ENCODE results near the gene SNCG.
"Not testable (repeated sequence)": the region's sequence is repeated elsewhere in the genome, so short reads cannot be mapped to it uniquely, and the experiment has no call there.

The SNCG gene

DNA sequence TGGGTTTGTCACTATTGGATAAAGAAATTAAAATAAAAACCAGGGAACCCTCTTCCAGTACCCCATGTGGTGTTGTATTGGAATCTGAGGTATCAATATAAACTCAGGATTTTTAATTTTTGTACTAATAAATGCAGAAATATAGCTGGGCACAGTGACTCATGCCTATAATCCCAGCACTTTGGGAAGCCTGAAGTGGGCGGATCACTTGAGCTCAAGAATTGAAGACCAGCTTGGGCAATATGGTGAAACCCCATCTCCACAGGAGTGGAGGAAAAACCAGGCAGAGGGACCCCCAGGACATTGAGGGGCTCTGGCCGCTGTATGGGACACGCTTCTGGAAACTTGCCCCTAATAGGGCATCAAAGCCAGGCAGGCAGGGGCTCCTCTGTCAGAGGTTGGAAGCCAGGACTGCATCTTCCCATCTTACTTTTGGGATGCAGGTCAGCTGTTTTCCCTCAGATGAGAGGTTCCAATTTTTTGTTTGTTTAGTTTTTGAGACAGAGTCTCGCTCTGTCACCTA is 21.0 kb downstream of the SNCG start:
- no peak for DNase-seq

DNA sequence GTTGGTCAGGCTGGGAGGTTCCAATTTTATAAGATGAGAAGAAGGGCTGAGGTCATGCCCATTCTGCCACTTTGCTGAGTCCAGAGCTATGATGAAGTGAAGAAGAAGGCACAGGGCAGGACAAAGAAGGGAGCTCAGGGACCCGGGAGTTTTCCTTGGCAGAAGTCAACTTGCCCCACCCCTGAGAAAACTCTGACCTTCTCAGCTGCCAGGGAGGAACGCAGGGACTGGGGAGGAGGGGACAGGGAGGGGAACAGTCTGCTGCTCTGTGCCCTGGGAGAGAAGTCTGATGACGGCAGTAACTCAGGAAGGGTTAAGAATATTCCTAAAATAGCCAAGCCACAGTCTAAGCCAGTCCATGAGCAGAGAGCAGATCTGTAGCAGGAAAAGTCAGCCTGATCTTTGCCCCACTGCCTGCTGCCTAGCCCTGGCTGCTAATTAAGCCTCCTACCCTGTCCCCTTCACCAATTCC is 21.6 kb downstream of the SNCG start:
- no peak for DNase-seq

DNA sequence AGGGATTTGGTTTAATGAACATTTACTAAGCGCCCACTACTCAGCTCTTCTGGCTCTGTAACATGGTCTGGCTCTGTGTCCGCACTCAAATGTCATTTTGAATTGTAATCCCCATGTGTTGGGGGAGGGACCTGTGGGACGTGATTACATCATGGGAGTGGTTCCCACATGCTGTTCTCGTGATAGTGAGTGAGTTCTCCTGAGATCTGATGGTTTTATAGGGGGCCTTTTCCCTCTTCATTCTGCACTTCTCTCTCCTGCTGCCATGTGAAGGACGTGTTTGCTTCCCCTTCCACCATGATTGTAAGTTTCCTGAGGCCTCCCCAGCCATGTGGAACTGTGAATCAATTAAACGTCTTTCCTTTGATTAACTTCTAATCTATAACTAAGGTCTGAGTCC is 22.6 kb downstream of the SNCG start:
- DNase-seq = not testable (repeated sequence)

DNA sequence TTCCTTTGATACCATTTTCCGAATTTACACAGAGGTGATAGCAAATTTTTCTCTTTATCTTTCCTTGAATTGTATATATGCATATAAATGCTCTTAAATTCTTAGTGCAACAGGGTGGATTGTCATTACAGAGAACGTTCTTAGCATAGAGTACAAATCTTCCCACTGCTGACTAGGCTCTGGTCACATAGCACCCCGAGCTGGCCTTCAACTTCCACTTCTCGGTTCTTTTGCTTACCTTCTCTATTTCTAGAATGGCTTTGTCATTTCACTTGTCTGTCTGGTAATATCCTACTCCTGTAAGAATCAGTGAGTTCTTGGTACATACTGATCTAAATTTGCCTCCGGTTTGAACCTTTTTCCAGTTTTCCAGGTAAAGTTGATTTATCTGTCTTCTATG is 23.3 kb downstream of the SNCG start:
- no peak for DNase-seq

DNA sequence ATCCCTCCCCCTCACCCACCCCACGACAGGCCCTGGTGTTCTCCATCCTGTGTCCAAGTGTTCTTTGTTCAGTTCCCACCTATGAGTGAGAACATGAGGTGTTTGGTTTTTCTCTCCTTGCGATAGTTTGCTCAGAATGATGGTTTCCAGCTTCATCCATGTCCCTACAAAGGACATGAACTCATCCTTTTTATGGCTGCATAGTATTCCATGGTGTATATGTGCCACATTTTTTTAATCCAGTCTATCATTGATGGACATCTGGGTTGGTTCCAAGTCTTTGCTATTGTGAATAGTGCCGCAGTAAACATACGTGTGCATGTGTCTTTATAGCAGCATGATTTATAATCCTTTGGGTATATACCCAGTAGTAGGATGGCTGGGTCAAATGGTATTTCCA is 26.1 kb downstream of the SNCG start:
- not testable (repeated sequence) for DNase-seq

DNA sequence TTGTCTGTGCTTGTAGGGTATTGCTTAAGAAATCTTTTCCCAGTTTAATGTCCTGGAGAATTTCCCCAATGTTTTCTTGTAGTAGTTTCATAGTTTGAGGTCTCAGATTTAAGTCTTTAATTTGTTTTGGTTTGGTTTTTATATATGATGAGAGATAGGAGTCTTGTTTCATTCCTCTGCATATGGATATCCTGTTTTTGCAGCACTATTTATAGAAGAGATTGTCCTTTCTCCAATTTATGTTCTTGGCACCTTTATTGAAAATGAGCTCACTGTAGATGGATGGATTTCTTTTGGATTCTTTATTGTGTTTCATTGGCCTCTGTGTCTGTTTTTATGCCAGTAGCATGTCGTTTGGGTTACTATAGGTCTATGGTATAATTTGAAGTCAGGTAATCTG is 30.1 kb downstream of the SNCG start:
- DNase-seq = no peak

DNA sequence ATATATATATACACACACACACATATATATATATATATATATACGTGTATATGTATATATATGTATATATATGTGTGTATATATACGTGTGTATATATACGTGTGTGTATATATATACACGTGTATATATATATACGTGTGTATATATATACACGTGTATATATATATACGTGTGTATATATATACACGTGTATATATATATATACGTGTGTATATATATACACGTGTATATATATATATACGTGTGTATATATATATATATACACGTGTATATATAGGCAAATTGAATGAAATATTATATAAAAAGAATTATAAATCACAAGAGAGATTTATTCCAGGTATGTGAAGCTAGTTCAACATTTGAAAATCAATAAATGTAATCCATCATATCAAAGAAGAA is 33.0 kb downstream of the SNCG start:
- DNase-seq = not testable (repeated sequence)

DNA sequence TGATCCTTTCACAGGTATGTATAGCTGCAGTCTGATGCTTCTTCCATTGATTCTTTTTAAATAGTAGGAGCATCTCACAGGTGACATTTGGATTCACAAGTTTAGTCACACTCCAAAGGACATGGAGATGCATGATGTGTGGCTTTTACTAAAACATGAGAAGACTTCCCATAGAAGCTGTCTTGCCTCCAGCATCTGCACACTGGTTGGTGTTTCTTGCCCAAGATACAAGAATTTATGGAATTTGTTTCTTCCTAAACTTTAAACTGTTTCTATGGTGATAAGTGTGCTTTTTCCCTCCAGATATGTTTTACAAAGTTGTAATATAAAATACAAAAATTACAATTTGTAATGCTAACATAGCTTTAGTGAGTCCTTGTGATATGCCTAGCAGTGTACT is 34.1 kb downstream of the SNCG start:
- DNase-seq = no peak

DNA sequence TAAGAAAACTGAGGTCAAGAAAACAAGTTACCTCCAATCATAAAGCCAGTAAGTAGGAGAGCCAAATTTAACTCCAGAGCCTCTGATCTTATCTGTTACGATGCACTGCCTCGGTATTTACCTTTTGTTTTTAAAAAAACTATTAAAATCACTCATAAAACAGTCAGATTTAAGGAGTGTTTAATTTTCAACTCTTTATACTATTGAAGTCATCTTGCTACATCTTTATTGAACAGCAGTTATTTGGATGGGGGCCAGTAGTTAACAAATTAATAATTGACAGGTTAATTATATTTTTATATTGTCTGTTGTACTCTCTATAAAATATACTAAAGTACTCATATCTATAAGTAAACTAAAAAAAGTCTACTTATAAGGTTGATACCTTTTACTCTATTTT is 34.5 kb downstream of the SNCG start:
- no peak for DNase-seq

DNA sequence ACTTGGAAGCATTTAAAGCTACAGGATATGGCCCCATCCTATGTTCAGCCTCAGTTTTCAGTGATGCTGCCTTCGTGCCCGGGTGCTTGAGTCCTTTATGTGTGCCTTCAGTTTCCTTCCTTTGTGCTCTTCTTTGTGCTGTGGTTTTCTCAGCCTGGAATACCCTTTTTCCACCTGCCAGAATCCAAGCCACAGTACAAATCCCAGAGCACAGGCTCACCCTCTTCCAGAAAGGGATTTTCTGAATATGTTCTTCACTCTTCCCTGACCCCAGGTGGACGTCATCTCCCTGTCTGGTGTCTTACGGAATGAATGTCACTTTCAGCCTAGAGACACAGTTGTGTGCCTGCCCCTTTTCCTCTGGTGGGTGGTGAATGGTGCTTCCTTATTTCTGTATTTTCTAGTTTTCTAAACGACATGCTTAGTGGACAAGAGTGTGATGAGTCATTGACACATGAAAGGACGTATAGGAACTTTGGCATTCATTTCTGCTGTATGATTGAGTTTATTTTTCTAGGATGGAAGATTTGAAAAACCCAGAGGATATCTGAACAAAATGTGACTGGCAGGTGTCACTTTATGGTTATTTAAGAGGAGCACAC is 41.5 kb downstream of the SNCG start:
- peak; percentile 74 for DNase-seq

DNA sequence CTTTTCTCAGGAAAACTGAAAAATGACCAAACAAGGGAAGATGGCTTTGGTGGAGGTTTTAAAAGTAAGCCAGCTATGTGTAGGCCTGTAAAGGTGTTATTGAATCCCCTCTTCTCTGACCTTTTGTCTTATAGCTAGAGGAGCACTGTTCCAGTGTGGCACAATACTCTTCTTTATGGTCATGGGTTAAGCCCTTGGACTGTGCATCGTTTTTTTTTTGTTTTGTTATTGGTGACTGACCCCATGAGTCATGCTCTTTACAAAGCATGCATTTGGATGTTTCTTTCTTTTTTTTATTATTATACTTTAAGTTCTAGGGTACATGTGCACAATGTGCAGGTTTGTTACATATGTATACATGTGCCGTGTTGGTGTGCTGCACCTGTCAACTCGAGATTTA is 42.1 kb downstream of the SNCG start:
- DNase-seq = no peak

DNA sequence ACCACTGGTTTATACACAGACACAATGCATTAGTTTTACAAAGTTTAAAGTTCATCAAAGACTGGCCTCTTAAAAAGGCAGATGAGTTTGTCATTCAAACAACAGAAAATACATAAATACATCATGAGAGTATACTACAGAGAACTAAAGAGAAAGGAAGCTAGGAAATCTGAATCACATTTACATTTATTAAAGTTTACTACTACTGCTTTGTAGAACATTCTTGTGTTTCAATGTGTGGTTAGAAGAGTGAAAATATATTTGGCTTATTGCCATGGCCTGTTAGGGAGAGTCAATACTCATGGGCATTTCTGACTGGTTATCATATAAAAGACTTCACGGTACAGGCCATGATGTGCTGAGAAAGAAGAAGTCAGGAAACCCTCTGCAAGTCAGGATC is 48.7 kb downstream of the SNCG start:
- DNase-seq = not testable (repeated sequence)

DNA sequence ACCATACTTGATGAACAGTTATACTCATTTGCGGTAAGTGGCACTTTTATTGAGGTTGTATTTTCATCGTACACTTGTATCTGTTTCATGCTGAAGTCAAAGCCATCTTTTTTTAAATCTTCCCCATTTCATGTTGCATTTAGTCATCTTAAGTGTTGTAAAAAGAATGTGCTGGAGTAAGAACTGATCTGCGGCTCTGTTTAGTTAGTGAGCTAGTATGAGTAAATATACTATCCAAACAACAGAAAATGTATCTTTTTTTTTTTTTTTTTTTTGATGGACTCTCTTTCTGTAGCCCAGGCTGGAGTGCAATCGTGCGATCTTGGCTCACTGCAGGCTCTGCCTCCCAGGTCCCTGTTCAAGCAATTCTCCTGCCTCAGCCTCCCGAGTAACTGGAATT is 49.3 kb downstream of the SNCG start:
- DNase-seq = not testable (repeated sequence)

DNA sequence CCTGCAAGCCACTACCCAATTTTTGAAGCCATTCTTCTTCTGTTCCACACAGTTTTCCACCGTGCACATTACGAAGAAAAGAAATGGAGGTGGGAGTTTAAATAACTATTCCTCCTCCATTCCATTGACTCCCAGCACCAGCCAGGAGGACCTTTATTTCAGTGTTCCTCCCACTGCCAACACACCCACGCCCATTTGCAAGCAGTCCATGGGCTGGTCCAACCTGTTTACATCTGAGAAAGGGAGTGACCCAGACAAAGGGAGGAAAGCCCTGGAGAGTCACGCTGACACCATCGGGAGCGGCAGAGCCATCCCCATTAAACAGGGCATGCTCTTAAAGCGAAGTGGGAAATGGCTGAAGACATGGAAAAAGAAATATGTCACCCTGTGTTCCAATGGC is 49.9 kb downstream of the SNCG start:
- DNase-seq = not testable (repeated sequence)

DNA sequence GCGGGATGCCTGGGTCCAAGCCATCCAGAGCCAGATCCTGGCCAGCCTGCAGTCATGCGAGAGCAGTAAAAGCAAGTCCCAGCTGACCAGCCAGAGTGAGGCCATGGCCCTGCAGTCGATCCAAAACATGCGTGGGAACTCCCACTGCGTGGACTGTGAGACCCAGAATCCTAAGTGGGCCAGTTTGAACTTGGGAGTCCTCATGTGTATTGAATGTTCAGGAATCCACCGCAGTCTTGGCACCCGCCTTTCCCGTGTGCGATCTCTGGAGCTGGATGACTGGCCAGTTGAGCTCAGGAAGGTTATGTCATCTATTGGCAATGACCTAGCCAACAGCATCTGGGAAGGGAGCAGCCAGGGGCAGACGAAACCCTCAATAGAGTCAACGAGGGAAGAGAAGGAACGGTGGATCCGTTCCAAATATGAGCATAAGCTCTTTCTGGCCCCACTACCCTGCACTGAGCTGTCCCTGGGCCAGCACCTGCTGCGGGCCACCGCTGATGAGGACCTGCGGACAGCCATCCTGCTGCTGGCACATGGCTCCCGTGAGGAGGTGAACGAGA is 50.8 kb downstream of the SNCG start:
- not testable (repeated sequence) for DNase-seq
